OCI-LY1 (cell line): ENCODE measurements around the gene STK11IP.

Source experiments
- H2AFZ ChIP-seq: fragments of 200-600 bp; sonication (generic), shearing (Covaris generic); 2 replicates; pipeline ENCODE4 v1.6.0; 2014; ENCODE audit warnings: antibody characterized with exemption, mild to moderate bottlenecking, low read length
- H3F3A ChIP-seq: fragments of 200-600 bp; sonication (generic), shearing (Covaris generic); 2 replicates; pipeline ENCODE4 v1.6.0; 2014; ENCODE audit warnings: mild to moderate bottlenecking, antibody characterized with exemption, low read length, moderate library complexity; ENCODE audit not compliant: insufficient read depth
- H3K27ac ChIP-seq: fragments of 200-600 bp; sonication (generic); 2 replicates; pipeline ENCODE4 v1.5.1; 2014; ENCODE audit warnings: low read length, mixed run types, mild to moderate bottlenecking, low read depth; ENCODE audit not compliant: poor library complexity, severe bottlenecking
- H3K27me3 ChIP-seq: fragments of 200-600 bp; sonication (generic); 2 replicates; pipeline ENCODE4 v1.6.0; 2014; ENCODE audit warnings: antibody characterized with exemption, mild to moderate bottlenecking, low read length, moderate library complexity; ENCODE audit not compliant: insufficient read depth
- H3K36me3 ChIP-seq: fragments of 200-600 bp; sonication (generic); 2 replicates; pipeline ENCODE4 v1.6.1; 2014; ENCODE audit warnings: mild to moderate bottlenecking, antibody characterized with exemption, low read length, moderate library complexity, mixed read lengths; ENCODE audit not compliant: insufficient read depth
- H3K4me1 ChIP-seq: fragments of 200-600 bp; sonication (generic); 2 replicates; pipeline ENCODE4 v1.5.1; 2014; ENCODE audit warnings: mild to moderate bottlenecking, low read length, moderate library complexity; ENCODE audit not compliant: insufficient read depth, severe bottlenecking
- H3K4me2 ChIP-seq: fragments of 200-600 bp; sonication (generic), shearing (Covaris generic); 2 replicates; pipeline ENCODE4 v1.6.1; 2014; ENCODE audit warnings: low read length
- H3K4me3 ChIP-seq: fragments of 200-600 bp; sonication (generic); 2 replicates; pipeline ENCODE4 v1.5.1; 2014; ENCODE audit warnings: low read length, low read depth, mild to moderate bottlenecking, mixed read lengths; ENCODE audit not compliant: poor library complexity, severe bottlenecking
- H3K79me2 ChIP-seq: fragments of 200-600 bp; shearing (Covaris generic); 2 replicates; pipeline ENCODE4 v1.6.1; 2016; ENCODE audit warnings: mixed run types, low read length, mixed read lengths; ENCODE audit not compliant: insufficient read depth
- H3K9ac ChIP-seq: fragments of 200-600 bp; sonication (generic), shearing (Covaris generic); 2 replicates; pipeline ENCODE4 v1.6.1; 2014; ENCODE audit warnings: mild to moderate bottlenecking, low read length, mixed read lengths
- H3K9me2 ChIP-seq: fragments of 200-600 bp; sonication (generic), shearing (Covaris generic); 2 replicates; pipeline ENCODE4 v1.6.1; 2014; ENCODE audit warnings: low read depth, mild to moderate bottlenecking, low read length, mixed read lengths
- H3K9me3 ChIP-seq: fragments of 200-600 bp; shearing (Covaris generic); 2 replicates; pipeline ENCODE4 v1.6.1; 2014; ENCODE audit warnings: low read length, mixed read lengths
- H4K20me1 ChIP-seq: fragments of 200-600 bp; sonication (generic), shearing (Covaris generic); 2 replicates; pipeline ENCODE4 v1.6.0; 2016; ENCODE audit warnings: mild to moderate bottlenecking, low read length; ENCODE audit not compliant: insufficient read depth
- EZH2 ChIP-seq: fragments of 200-600 bp; sonication (generic), shearing (Covaris generic); IDR thresholded peaks from 2 replicates; pipeline ENCODE4 v1.8.0; 2017; ENCODE audit warnings: borderline replicate concordance, mixed run types, mild to moderate bottlenecking, antibody characterized with exemption, low read length, moderate library complexity, mixed read lengths
- TF ChIP-seq, protein P1 (sequence below): fragments of 200-600 bp; sonication (generic), shearing (Covaris generic); IDR thresholded peaks from 2 replicates; pipeline ENCODE4 v1.5.1; 2017; ENCODE audit warnings: mild to moderate bottlenecking, antibody characterized with exemption, low read length, moderate library complexity, mixed read lengths

The STK11IP gene

DNA sequence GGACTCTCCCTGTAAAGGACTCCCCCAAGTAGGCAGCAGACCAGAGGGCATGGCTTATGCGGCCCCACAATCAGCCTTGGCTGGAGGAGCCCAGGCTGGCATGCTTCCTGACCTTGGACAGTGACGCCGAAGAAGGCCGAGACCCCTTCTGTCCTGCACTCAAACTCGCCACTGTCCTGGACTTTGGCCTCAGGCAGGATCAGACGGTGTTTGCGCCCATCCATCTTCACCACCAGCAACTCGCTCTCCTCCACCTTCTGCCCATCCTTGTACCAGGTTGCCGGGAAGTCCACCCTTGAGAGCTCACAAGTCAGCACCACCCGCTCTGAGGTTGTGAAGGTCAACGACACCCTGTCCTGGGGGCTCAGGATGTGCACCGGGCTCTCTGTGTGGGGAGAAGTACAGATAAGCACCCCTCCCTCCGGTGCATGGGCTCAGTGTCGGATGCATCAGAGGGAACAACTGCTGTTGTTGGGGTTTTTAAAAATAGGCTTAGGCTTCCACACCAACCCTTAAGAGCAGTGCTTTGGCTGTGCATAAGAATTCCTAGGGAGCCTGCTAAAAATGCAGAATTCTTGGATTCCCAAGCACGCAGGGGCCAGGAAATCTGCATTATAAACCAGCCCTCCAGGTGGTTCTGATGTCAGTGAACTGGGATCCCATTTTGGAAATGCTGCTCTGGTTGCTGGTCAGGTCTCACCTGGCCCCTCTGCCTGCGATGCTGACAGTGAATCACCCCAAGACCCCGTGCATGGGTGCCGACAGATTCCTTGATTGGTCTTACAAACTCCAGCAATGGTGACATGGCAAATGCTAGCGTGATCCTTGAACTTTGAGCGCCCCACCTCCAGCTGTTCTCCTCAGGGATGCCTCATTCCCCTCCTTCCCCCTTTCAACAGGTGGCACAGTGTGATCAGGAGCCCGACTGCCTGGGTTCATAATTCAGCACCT lies 32.3 kb upstream of the STK11IP start:
- H4K20me1 ChIP-seq = no peaks in the 10 kb centered on the region
- peaks cover 3% of the 10 kb centered on the region; the same call in 1 of the 2 replicates for H3K27me3 ChIP-seq
- no peak overlapping the region for H3K4me3 ChIP-seq
- H3K9ac ChIP-seq = no peak overlapping the region
- H3K4me2 ChIP-seq = no peak overlapping the region
- no peaks in the 10 kb centered on the region for H3F3A ChIP-seq
- H3K79me2 ChIP-seq = no peaks in the 10 kb centered on the region
- no peaks in the 10 kb centered on the region for H3K4me1 ChIP-seq
- H3K9me2 ChIP-seq = no peaks in the 10 kb centered on the region
- H2AFZ ChIP-seq = no peak overlapping the region
- no peak for TF ChIP-seq EZH2
- TF ChIP-seq, protein P1, sequence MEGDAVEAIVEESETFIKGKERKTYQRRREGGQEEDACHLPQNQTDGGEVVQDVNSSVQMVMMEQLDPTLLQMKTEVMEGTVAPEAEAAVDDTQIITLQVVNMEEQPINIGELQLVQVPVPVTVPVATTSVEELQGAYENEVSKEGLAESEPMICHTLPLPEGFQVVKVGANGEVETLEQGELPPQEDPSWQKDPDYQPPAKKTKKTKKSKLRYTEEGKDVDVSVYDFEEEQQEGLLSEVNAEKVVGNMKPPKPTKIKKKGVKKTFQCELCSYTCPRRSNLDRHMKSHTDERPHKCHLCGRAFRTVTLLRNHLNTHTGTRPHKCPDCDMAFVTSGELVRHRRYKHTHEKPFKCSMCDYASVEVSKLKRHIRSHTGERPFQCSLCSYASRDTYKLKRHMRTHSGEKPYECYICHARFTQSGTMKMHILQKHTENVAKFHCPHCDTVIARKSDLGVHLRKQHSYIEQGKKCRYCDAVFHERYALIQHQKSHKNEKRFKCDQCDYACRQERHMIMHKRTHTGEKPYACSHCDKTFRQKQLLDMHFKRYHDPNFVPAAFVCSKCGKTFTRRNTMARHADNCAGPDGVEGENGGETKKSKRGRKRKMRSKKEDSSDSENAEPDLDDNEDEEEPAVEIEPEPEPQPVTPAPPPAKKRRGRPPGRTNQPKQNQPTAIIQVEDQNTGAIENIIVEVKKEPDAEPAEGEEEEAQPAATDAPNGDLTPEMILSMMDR = no peak
- no peaks in the 10 kb centered on the region for H3K9me3 ChIP-seq
- H3K36me3 ChIP-seq = no peaks in the 10 kb centered on the region
- H3K27ac ChIP-seq = no peak overlapping the region

DNA sequence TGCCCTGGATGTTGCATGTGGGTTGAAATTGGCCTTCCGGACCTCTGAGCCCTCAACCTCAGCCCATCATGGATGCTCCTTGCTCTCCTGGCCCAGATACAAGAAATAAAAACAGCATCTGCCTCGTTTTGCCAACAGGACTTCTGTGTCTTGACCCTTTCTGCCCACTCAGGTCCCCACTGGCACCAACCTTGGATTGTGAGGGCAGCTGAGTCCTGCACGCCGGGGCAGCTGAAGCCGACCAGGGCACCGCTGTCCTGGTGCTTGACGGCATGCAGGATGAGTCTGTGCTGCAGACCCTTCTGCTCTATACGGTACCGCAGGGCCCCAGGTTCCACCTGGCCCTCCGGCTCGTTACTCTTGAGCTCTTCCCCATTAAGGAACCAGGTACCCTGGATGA lies 31.0 kb upstream of the STK11IP start:
- no peaks in the 10 kb centered on the region for H3K9me2 ChIP-seq
- TF ChIP-seq, protein P1 = no peak
- no peak for TF ChIP-seq EZH2
- no peak overlapping the region for H2AFZ ChIP-seq
- H3K36me3 ChIP-seq = no peaks in the 10 kb centered on the region
- no peaks in the 10 kb centered on the region for H3K9me3 ChIP-seq
- H3K4me1 ChIP-seq = no peaks in the 10 kb centered on the region
- no peaks in the 10 kb centered on the region for H3K79me2 ChIP-seq
- H3K4me3 ChIP-seq = no peak overlapping the region
- H3K4me2 ChIP-seq = no peak overlapping the region
- H3F3A ChIP-seq = no peaks in the 10 kb centered on the region
- H3K9ac ChIP-seq = no peak overlapping the region
- H3K27ac ChIP-seq = no peak overlapping the region
- H3K27me3 ChIP-seq = peaks cover 3% of the 10 kb centered on the region; the same call in 1 of the 2 replicates
- H4K20me1 ChIP-seq = no peaks in the 10 kb centered on the region

DNA sequence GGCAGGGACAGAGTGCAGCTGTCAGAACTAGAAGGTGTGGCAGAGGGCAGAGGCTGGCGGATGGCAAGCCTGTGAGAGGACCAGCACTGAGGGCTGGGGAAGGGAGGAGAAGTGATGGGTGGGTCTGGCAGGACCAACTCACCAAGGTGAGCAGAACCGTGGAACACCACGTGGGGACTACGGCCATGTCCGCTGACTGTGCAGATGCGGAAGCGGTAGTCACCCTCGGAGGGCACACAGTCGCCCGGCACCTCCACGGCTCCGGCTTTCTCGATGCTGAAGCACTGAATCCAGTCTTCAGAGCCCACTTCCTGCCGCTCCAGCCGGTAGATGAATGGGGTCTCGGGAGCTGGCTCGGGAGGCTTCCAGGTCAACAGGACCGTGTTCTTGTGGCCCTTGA lies 30.5 kb upstream of the STK11IP start:
- H3F3A ChIP-seq = no peaks in the 10 kb centered on the region
- H3K79me2 ChIP-seq = no peaks in the 10 kb centered on the region
- H3K4me3 ChIP-seq = no peak overlapping the region
- no peak overlapping the region for H3K27ac ChIP-seq
- H3K9me2 ChIP-seq = no peaks in the 10 kb centered on the region
- no peaks in the 10 kb centered on the region for H3K9me3 ChIP-seq
- no peaks in the 10 kb centered on the region for H3K36me3 ChIP-seq
- TF ChIP-seq, protein P1 = no peak
- no peak for TF ChIP-seq EZH2
- no peak overlapping the region for H2AFZ ChIP-seq
- H4K20me1 ChIP-seq = no peaks in the 10 kb centered on the region
- no peaks in the 10 kb centered on the region for H3K4me1 ChIP-seq
- peaks cover 3% of the 10 kb centered on the region; the same call in 1 of the 2 replicates for H3K27me3 ChIP-seq
- H3K4me2 ChIP-seq = no peak overlapping the region
- H3K9ac ChIP-seq = no peak overlapping the region
